Endometrial microvascular endothelial cells (primary cell): ENCODE data around the gene CNIH1. TPM values are rescaled to one million over a fixed set of nuclear protein-coding genes. Genes with fewer than 3 reads are reported as not detected.
"Not testable (repeated sequence)": the region's sequence is repeated elsewhere in the genome, so short reads cannot be mapped to it uniquely, and the experiment has no call there.

Experiments used
- in situ Hi-C: cut with HindIII; loops from 2 replicates; pipeline ENCODE4 v1.10.0; 2017; ENCODE audit warnings: low sequenced_read_pairs, low pct_unique_long_range_greater_than_20kb; ENCODE audit errors: inconsistent ontology term
- total RNA-seq: library from RNA; depleted of rRNA; stranded (reverse); fragments of >200 nt; gene quantifications from one replicate; pipeline ENCODE4 v1.2.3, GENCODE V29; 2015; ENCODE audit errors: inconsistent ontology term

Gene CNIH1
- total RNA-seq, 1 donor from 2014 or later, result 228 TPM

DNA sequence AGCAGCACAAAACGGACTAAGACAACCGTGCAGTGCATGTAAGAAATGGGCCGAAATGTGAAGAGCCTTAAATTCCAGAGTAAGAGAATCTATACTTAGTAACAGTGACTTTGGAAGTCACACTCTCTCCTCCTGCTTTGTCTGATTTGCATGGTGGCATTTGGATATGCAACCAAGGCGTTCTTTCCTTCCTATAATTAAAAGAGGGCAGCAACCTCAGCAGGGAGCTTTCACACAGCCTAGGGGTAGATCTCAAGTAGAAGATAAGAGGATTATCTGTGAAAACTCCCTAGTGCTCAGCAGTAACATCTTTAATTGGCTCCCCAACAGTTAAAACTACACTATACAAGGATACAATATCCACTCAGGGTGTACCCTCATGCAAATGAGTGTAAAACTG lies 31.1 kb upstream of the CNIH1 start:
- in situ Hi-C loops, result no loop called here

DNA sequence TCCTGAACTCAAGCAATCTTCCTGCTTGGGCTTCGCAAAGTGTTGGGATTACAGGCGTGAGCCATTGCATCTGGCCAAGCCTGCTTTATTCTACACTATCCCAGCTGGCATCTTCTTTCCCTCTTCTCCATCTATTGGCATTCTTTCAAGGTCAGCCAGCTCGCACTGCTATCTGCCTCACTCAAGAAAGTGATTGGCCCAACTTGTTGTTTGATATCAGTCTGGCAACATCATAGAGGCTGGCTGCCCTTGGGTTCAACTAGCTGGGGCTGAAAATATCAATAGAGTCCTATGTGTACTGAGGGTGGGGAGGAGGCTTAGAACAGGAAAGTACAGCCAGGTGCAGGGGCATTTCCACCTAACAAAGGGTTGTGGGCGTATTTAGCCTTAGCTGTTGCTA lies 30.5 kb upstream of the CNIH1 start:
- in situ Hi-C loops, result no loop called here

DNA sequence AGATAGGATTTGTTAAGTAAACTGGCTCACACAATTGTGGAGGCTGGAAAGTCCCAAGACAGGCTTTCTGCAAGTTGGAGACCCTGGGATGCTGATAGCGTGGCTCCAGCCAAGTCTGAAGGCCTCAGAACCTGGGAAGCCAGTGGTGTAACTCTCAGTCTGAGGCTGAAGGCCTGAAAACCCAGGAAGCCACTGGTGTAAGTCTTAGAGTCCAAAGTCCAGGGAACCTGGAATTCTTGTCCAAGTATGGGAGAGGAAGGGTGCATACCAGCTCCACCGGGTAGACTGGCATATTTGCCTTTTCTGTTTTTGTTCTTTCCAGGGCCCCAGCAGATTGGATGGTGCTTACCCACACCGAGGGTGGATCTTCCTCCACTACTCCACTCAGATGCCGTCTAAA lies 29.5 kb upstream of the CNIH1 start:
- in situ Hi-C loops, result no loop called here

DNA sequence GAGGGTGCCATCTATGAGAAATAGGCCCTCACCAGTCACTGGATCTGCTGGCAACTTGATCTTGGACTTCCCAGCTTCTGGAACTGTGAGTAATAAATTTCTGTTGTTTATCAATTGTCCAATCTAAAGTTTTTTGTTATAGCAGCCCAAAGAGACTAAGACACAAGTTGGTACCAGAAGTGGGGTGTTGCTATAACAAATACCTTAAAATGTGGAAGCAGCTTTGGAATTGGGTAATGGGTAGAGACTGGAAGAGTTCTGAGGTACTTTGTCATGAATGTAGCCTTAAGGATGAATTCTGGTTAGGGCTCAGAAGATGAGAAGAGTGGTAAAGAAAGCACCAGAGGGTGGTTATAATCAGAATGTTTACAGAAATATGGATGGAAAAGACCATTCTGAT lies 26.1 kb upstream of the CNIH1 start:
- in situ Hi-C loops, result no loop called here

DNA sequence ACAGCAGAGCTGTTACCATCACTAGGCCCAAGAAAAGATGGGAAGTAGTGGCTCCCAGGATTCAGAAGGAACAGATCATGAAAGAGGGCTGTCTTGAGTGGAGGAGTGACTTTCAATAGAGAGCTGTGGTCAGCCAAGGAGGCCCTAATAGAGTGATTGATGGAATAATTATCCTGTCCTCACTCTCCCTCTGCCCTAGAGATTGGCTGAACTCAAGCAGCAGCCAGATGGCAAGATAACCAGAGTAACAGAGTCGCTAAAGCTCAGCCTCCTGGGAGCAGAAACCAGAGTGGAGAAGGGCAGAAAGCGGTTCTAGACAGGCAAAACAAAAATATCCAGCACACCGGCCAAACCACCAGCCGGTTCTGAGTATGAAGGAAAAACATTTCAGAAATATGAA lies 24.5 kb upstream of the CNIH1 start:
- in situ Hi-C loops, result no loop called here

DNA sequence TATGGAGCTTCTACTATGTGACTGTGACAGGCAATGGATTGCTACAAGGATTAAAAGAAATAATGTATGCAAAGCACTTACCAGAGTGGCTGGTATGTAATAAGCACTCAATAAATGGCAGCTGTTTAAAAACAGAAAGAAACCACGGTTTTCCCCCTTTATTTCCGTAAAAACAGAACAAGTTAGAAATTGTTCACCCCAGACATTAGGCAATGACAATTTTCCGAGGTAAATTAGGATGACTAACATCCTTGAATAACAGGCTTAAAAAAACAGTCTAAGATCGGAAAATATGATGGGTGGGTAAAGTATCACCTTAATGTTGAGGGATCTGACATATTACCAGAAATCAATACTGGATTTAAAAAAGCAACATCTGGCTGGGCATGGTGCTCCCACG lies 20.9 kb upstream of the CNIH1 start:
- in situ Hi-C loops, result no loop called here

DNA sequence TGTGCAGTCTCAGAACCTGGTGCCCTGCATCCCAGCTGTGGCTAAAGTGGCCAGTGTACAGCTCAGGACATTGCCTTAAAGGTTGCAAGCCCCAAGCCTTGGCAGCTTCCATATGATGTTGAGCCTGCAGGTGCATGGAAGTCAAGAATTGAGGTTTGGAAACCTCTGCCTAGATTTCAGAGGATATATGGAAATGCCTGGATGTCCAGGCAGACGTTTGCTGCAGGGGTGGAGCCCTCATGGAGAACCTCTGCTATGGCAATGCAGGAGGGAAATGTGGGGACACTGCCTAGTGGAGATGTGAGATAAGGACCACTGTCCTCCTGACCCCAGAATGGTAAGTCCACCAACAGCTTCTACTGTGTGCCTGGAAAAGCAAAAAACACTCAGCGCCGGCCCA lies 17.9 kb upstream of the CNIH1 start:
- in situ Hi-C loops, result no loop called here

DNA sequence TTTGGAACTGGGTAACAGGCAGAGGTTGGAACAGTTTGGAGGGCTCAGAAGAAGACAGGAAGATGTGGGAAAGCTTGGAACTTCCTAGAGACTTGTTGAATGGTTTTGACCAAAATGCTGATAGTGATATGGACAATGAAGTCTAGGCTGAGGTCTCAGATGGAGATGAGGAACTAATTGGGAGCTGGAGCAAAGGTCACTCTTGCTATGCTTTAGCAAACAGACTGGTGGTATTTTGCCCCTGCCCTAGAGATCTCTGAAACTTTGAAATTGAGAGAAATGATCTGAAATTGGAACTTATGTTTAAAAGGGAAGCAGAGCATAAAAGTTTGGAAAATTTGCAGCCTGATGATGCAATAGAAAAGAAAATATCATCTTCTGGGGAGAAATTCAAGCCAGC lies 17.4 kb upstream of the CNIH1 start:
- in situ Hi-C loops, result not testable (repeated sequence)

DNA sequence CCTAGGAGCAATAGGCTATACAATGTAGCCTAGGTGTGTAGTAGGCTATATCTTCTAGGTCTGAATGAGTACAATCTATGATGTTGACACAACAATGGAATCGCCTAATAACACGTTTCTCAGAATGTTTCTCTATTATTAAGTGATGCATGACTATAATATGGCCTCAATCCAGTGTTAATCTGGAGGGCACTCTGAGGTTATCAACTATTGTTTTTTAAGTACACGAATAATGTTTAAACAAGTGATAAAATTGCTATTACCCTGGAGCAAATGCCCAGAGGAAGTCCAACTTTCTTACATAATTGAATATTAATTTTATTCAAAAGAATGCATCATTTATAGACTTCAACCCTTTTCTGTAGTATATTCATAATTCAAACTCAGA lies 16.4 kb upstream of the CNIH1 start:
- in situ Hi-C loops, result no loop called here

DNA sequence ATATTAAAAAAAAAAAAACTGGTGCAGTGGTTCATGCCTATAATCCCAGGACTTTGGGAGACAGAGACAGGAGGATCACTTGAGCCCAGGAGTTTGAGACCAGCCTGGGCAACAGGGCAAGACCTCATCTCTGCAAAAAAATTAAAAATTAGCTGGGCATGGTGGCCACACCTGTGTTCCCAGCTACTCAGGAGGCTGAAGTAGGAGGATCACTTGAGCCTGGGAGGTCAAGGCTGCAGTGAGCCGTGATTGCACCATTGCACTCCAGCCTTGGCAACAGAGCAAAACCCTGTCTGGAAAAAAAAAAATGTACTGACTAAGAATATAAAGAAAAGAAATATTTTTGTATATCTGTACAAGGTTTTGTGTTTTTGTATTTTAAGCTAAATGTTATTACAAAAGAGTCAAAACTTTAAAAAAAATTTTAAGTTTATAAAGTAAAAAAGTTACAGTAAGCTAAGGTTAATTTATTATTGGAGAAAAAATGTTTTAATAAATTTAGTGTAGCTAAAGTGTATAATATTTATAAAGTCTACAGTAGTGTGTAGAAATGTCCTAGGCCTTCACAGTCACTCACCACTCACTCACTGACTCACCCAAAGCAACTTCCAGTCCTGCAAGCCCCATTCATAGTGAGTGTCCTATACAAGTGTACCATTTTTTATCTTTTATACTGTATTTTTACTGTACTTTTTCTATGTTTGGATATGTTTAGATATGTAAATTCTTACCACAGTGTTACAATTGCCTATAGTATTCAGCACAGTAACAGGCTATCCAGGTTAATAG lies 15.8 kb upstream of the CNIH1 start:
- in situ Hi-C loops, result not testable (repeated sequence)

DNA sequence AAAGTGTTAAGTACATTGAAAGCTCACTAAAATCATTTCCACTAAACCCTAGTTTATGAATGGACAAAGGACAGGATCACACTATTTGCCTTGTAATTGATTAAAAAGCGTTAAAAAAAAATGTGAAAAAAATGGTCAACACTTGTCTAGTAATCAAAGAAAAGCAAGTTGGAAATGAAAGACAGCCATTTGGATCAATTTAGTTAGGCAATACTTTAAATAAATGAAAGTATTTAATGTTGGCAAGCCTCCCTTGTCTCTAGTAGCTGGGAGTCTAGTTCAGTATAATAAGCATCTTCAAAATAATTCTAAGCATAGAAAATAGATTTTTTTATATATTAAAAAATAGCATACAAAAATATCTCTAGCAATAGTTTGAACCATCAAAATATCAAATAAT lies 14.2 kb upstream of the CNIH1 start:
- in situ Hi-C loops, result no loop called here

DNA sequence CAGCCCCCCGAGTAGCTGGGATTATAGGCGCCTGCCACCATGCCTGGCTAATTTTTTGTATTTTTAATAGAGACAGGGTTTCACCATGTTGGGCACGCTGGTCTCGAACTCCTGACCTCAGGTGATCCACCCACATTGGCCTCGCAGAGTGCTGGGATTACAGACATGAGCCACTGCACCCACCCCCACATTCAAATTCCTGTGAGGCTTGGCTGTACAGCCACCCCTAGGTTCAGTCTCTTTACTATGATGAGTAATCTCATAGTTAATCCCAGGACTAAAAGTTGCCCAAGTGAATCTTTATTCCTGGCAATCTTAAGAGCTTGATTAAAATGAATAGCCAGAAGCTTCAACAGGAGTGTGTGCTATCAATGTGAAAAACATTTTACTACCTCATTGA lies 12.8 kb upstream of the CNIH1 start:
- in situ Hi-C loops, result not testable (repeated sequence)

DNA sequence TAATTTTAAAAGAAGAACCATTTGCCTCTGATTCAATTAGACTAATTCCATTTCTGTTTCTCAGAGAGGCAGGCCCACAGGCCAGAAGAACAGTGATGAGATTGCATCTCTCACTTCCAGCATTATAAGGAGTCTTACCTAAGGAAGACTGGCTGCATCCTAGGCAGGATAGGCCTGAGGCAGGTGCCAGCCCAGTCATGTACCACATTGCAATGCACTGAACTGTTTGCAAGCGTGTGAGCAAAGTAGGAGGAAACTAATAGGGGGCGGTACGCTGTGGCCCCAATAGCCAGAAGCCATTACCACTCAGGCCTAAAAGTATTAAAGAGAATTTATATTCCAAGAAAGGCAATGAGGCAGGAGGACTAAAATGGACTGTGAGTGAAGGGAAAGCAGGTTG lies 12.1 kb upstream of the CNIH1 start:
- in situ Hi-C loops, result no loop called here

DNA sequence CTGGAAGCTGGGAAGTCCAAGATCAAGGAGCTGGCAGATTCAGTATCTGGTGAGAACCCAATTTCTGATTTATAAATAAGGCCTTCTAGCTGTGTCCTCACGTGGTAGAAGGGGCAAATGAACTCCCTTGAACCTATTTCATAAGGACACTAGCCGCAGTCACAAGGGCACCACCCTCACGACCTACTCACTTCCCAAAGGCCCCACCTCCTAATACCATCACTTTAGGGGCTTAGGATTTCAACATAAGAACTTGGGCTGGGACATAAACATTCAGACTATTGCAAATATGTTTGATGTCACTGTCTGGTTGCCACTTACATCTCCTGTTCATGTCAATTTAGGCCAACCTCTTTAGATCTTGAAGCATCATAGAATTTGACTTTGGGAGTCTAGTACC lies 10.8 kb upstream of the CNIH1 start:
- in situ Hi-C loops, result no loop called here

DNA sequence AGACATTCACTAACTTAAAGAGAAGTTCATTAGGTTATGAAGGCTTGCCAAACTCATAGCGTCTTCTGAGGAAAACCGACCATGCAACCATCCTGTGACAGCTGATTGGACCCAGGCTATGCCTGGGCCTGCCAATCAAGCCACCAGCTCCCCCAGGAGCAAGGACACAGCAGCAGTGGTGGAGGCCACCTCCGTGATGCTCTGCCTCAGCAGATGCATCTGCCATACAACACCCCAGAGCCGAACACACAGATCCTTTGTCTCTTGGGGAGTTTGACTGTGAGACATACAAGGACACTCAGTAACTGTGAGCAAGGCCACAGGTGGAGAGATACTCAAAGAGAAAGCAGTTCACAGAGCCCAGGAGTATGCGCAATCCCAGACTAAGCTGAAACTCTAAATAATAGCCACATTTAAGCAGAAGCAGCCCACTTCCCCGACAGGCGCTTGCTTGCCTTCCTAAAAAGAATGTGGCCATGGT lies 10.0 kb upstream of the CNIH1 start:
- in situ Hi-C loops, result no loop called here

DNA sequence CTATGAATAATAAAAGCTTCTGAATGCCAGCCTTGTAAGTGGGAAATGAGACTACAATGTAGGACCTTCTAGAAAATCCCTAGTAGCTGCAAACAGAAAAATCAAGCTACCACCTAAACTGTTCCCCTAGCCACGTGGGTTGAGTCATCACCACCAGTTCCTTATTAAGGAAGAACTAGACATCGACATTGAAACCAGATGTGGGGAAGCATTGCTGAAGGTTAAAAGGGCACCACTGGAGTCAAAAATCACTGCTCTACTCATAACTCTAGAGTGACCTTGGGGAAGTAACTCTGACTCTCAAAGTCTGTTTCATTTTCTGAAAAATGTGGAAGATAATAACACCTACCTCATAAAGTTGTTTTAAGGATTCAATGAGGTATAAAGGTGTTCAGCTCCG lies 9.4 kb upstream of the CNIH1 start:
- in situ Hi-C loops, result no loop called here

DNA sequence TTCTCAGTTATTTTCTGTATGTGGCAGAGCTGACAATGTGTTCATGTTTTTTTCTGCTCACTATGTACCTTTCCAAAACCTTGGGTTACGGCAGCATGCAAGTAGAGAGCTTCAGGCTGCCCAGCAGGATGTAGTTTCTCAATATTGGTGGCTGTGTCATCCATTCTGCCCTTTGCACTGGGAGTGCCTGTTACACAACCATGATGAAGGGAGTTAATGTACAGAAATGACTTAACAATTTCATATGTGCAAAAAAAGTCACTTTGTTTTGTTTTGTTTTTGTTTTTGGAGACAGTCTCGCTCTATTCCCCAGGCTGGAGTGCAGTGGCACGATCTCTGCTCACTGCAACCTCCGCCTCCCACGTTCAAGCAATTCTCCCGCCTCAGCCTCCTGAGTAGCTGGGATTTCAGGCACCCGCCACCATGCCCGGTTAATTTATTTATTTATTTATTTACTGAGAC lies 6.1 kb upstream of the CNIH1 start:
- in situ Hi-C loops, result no loop called here

DNA sequence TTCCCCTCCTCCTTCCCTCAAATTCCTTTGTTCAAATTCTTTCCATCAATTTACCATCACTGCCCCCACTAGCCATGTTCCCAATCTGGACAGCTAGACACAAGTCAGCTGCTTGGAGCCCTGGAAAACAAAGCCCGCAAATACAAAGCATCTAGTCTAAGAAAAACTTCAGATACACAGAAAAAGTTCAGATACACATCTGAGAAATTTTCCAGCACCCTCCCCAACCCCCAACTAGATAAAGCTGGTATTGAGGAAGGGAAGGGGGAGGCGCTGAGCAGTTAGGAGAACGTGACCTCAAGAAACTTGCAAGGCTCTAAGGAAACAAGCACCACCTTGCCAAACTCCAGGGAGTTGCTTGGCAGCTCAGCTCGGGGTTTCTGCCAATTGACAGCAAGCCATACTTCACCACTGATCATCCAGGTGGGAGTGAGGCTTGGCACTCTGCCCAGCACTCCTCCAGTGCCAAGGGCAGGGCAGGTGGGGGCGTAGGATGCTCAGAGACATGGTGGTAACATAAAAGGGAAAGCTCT lies 5.1 kb upstream of the CNIH1 start:
- in situ Hi-C loops, result no loop called here

DNA sequence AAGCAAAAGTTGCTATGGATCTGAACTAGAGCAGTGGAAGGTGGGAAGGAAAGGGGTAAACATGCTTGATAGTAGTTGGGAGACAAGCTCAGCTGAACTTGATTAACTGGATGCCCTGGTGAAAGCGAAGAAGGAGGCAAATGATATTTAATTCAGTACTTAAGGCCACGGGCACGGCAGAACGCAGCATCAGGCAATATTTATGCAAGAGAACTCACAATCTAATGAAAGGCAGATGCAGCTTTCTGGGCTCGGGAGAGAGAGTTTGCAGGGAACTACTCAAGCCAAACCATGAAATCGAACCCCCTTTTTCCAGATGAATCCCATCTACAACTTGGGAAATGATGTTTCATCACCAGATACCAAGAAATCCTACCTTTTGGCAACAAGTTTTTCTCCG lies 3.5 kb upstream of the CNIH1 start:
- in situ Hi-C loops, result no loop called here

DNA sequence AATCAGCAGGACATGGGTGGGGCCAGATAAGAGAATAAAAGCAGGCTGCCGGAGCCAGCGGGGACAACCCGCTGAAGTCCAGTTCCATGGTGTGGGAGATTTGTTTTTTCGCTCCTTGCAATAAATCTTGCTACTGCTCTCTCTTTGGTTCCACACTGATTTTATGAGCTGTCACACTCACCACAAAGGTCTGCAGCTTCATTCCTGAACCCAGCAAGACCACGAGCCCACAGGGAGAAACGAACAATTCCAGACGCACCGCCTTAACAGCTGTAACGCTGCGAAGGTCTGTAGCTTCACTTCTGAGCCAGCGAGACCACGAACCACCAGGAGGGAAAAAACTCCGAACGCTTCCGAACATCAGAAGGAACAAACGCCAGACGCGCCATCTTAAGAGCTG lies 2.8 kb upstream of the CNIH1 start:
- in situ Hi-C loops, result no loop called here

DNA sequence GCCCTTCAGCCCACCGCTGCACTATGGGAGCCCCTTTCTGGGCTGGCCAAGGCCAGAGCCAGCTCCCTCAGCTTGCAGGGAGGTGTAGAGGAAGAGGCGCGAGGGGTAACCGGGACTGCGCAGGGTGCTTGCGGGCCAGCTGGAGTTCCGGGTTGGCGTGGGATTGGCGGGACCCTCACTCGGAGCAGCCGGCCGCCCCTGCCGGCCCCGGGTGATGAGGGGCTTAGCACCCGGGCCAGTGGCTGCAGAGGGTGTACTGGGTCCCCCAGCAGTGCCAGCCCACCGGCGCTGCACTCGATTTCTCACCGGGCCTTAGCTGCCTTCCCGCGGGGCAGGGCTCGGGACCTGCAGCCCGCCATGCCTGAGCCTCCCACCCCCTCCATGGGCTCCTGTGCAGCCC lies 1.8 kb upstream of the CNIH1 start:
- in situ Hi-C loops, result not testable (repeated sequence)
